HUES48 (cell line): ENCODE results near the gene CPSF4.
A peak's percentile ranks its signal among the peaks of the same experiment; 100 is the strongest.

Experiments
- H3K27ac ChIP-seq: one replicate; pipeline ENCODE4 v1.7.0; 2013; ENCODE audit warnings: low read depth, low read length, inconsistent platforms
- H3K27me3 ChIP-seq: 2 replicates; pipeline ENCODE4 v1.6.1; 2013; ENCODE audit warnings: mild to moderate bottlenecking, low read length; ENCODE audit not compliant: control insufficient read depth, insufficient read depth
- H3K36me3 ChIP-seq: 2 replicates; pipeline ENCODE4 v1.6.1; 2013; ENCODE audit warnings: low read length; ENCODE audit not compliant: control insufficient read depth, insufficient read depth
- H3K4me1 ChIP-seq: 2 replicates; pipeline ENCODE4 v1.6.1; 2013; ENCODE audit warnings: mild to moderate bottlenecking, low read length; ENCODE audit not compliant: control insufficient read depth, insufficient read depth
- H3K4me3 ChIP-seq: 2 replicates; pipeline ENCODE4 v1.5.1; 2013; ENCODE audit warnings: mild to moderate bottlenecking, low read depth, low read length
- H3K9ac ChIP-seq: 2 replicates; pipeline ENCODE4 v1.6.1; 2013; ENCODE audit warnings: mild to moderate bottlenecking, low read depth, low read length, moderate library complexity
- H3K9me3 ChIP-seq: 2 replicates; pipeline ENCODE4 v1.6.1; 2013; ENCODE audit warnings: low read length; ENCODE audit not compliant: control insufficient read depth, insufficient read depth

Gene CPSF4

DNA sequence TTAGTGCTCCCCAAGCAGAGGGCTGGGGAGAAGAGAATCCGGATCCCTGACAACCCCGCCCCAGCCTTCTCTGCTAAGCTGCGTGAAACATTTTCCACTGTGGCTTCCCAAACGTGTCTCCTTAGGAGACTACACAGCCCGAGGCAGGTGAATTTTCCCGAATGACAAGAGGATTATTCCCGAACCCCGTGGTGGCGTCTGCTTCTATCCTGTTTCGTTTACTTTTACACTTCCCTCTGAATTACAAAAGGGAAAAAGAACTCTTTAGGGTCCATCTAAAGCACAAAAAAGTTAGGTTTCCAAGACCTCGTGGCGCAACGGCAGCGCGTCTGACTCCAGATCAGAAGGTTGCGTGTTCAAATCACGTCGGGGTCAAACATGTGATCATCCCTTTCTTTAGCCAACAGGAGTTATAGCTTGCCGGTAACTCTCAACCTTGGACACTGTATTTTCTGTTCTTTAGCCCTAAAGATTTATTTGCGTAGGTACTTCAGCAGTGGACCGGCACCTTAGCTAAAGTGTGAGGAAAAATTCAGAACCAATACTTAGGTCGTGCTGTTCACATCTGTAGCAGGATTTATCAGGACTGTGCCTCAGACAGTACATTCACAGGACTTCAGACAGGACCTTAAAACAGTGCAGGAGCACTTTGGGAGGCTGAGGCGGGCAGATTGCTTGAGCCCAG is 30.8 kb downstream of the CPSF4 start:
- no peaks in the 10 kb centered on the region for H3K9me3 ChIP-seq
- H3K36me3 ChIP-seq = no peaks in the 10 kb centered on the region
- no peak overlapping the region for H3K27ac ChIP-seq
- H3K9ac ChIP-seq = peak overlapping the region; percentile 41; the same call in 1 of the 2 replicates
- H3K27me3 ChIP-seq = no peaks in the 10 kb centered on the region
- H3K4me1 ChIP-seq = peaks cover 3% of the 10 kb centered on the region; the same call in 1 of the 2 replicates
- H3K4me3 ChIP-seq = peak overlapping the region; percentile 59

DNA sequence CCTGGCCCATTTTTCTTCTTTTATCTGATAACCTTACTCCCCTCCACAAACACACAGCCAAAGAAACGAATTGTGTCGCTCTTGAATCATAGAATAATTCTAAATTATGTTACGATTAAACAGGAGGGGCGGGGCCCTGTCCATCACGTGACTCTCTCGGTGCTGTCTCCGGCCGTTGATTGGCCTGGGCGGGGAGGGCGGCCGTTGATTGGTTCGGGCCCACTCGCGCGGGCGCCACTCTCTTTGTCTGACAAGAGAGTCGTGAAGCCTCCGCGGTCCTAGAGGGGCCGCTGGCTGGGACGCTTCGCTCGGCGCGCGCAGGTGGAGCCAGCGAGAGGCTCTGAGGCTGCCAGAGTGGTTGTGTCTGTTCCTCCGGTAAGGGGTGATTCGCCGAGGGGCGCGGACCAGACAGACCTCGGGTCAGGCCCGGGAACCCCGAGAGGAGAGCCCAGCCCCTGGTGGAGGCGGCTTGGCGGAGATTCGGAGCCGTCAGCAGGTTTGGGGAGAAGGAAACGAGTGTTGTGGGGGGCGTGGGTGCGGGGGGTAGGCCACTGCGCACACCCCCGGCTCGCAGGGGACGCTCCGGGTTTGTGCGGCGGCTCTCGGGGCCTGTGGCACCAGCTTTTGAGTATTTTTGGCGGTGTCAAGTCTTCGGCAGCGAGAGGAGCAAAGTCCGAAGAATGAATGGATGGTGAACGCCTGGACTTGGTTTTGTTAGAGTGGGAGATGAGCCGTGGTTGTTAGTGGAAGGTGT is 34.0 kb downstream of the CPSF4 start, which contains the start of gene ZNF789:
ZNF789 (plus strand) TSS at position 330 of the 754 bp plus-strand sequence. CDS start 3,567 bp downstream, outside the sequence.
- Histone ChIP-seq H3K36me3 (peaks cover 12% of the 10 kb centered on the region), H3K27ac (peak within 1 kb of the TSS; percentile 87), H3K4me3 (peak within 1 kb of the TSS; percentile 99), H3K27me3 (no peaks in the 10 kb centered on the region), H3K9ac (peak within 1 kb of the TSS; percentile 75), H3K4me1 (peaks cover 3% of the 10 kb centered on the region; the same call in 1 of the 2 replicates), H3K9me3 (no peaks in the 10 kb centered on the region)

DNA sequence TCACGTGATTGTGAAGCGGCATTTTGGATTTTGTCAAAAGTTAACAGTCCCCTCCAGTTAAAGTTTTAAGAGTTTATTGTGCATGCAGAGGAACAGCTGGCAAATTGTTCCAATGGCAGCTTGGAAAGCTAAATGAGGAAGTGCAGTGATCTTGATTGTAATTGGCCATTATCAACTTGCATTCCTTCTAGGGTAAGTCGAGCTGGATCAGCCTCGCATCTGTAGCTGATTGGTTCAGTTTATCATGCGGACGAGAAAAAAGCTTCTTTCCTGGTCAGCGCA is 34.5 kb downstream of the CPSF4 start:
- no peaks in the 10 kb centered on the region for H3K9me3 ChIP-seq
- peak overlapping the region; percentile 75 for H3K9ac ChIP-seq
- H3K36me3 ChIP-seq = peaks cover 16% of the 10 kb centered on the region
- H3K4me1 ChIP-seq = peaks cover 3% of the 10 kb centered on the region; the same call in 1 of the 2 replicates
- H3K27me3 ChIP-seq = no peaks in the 10 kb centered on the region
- H3K4me3 ChIP-seq = peak overlapping the region; percentile 99
- peak overlapping the region; percentile 71 for H3K27ac ChIP-seq

DNA sequence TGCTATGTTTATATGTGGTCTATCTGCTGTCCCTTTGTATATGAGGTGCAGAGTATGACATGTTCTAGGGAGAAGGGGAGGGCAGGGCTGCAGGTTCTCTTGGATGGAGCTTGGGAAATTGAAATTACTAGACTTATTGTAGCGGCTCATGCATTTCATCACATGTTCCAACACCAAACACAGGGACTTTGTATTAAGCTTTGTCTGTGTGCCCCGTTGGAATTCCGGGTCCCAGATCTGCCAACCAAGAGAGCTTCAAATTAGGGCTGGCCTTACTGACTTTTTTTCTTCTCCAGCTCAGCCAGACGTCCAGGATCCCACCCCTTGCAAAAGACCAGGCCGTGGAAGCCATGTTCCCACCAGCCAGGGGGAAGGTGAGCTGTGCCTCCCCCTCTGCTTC is 37.4 kb downstream of the CPSF4 start:
- Histone ChIP-seq H3K4me1 (peaks cover 3% of the 10 kb centered on the region; the same call in 1 of the 2 replicates), H3K9ac (no peak overlapping the region), H3K27ac (no peak overlapping the region), H3K36me3 (peaks cover 36% of the 10 kb centered on the region), H3K9me3 (no peaks in the 10 kb centered on the region), H3K27me3 (no peaks in the 10 kb centered on the region), H3K4me3 (no peak overlapping the region)

DNA sequence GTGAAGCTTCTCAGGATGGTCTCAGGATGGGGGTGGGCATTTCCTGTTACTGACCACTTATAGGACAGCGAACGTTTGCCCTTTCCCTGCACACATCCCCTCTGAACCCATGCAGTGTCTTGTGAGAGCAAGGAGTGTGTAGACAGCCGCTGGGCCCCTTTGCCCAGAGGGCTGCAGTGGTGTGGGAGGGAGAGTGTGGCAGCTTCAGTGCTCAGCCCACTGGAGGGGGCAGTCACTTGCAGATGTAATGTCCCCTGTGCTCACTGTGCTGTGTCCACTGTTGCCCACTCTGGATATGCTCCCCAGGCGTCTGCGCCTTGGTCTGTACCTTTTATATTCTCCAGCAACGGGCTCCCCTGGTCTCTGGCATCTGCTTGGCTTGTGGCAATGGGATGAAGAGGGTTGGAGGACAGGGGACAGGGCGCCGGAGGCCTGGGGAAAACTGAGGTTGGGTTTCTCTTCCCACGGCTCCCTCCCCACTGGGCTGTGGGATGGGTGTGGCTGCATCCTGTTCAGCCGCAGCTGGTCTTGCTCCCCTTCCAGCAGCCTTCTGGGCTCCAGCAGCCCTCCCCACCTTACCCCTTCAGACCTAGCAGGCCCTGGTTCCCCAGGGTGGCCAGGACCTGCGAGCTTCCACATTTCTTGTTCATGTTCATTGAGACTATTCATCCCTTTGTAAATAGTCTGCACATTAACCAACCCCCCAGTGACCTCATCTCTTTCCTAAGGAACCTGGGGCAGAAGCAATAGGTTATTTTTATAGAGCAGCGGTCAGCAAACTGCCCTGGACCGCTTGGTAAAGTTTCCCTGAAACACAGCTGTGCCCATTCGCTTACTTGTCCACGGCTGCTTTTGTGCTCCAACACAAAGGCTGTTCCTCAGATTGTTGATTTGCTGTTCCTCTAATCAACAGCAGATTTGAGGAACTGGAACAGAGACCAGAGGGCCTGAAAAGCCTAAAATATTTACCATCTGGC is 40.0 kb downstream of the CPSF4 start:
- H3K9ac ChIP-seq = no peak overlapping the region
- no peaks in the 10 kb centered on the region for H3K27me3 ChIP-seq
- no peak overlapping the region for H3K4me3 ChIP-seq
- H3K36me3 ChIP-seq = peaks cover 48% of the 10 kb centered on the region
- H3K9me3 ChIP-seq = no peaks in the 10 kb centered on the region
- peaks cover 3% of the 10 kb centered on the region; the same call in 1 of the 2 replicates for H3K4me1 ChIP-seq
- no peak overlapping the region for H3K27ac ChIP-seq

DNA sequence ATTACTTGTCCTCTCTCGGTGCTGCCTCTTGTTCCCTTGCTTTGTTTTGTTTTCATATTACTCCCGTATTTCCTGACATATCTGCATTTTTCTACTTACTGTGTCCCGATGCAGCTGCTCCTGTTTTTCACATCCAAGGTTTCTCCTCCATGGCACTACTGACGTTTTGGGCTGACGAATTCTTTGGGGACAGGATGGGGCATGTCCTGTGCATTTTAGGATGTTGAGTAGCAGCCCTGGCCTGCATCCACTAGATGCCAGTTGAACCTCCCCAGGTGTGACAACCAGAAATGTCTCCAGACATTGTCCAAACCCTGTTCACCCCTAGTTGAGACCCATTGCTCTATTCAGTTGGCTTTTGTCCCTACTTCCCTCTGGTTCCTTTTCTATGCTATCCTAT is 46.4 kb downstream of the CPSF4 start:
- Histone ChIP-seq H3K36me3 (peaks cover 33% of the 10 kb centered on the region), H3K4me3 (no peak overlapping the region), H3K4me1 (no peaks in the 10 kb centered on the region), H3K27me3 (no peaks in the 10 kb centered on the region), H3K9me3 (no peaks in the 10 kb centered on the region), H3K27ac (no peak overlapping the region), H3K9ac (no peak overlapping the region)

DNA sequence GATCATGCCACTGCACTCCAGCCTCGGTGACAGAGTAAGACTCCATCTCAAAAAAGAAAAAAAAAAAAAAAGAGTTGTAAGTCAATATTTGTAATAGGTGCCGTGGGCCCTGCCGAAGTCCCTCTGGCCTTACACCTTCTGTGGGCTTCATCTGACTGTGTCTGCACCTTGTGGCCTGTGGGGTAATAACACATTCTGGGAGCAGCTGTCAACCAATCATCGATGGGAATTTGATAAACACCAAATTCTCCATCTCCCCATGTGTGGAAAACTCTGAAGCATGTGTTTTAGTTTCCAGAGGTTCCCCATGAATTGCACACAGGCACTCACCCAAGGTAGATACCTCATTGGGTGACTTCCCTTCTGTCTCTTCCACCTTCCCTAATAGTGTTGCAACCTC is 50.5 kb downstream of the CPSF4 start:
- Histone ChIP-seq H3K4me3 (no peak overlapping the region), H3K4me1 (no peaks in the 10 kb centered on the region), H3K9me3 (peaks cover 6% of the 10 kb centered on the region), H3K36me3 (peaks cover 23% of the 10 kb centered on the region), H3K27ac (no peak overlapping the region), H3K9ac (no peak overlapping the region), H3K27me3 (no peaks in the 10 kb centered on the region)

DNA sequence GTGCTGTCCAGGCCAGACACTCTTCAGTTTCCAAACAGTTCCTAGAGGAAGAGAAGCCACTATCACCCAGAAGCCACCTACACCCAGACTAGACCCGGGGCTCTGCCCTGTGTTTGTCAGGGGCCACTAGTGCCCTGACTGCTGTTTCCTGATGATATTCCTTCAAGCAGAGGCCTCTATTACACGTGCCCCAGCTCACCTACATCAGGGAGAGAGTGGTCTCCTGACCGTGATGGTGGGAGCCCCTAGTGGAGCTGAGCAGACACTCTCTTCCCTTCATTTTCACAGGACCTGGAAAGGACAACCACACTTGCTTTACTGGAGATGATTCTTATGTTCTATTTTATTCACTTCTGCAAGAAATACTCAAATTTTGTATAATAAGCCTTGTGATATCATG is 52.1 kb downstream of the CPSF4 start:
- Histone ChIP-seq H3K4me1 (no peaks in the 10 kb centered on the region), H3K4me3 (no peak overlapping the region), H3K9me3 (peaks cover 8% of the 10 kb centered on the region), H3K27ac (no peak overlapping the region), H3K9ac (no peak overlapping the region), H3K36me3 (peaks cover 22% of the 10 kb centered on the region), H3K27me3 (no peaks in the 10 kb centered on the region)

DNA sequence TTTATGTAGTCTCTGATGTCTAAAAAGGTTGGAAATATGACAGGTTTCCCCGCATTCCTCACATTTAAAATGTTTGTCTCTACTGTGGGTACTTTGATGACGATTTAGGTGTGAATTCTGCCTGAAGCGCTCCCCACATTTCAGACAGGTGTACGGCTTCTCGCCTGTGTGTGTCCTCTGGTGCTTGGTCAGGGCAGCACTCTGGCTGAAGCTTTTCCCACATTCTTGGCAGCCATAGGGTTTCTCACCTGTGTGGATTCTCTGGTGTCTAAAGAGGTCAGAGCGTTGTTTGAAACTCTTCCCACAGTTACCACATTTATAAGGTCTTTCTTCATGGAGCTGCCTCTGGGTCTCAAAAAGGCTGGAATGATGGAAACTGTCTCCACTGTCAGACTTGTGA is 55.1 kb downstream of the CPSF4 start:
- Histone ChIP-seq H3K9me3 (peaks cover 8% of the 10 kb centered on the region), H3K4me3 (no peak overlapping the region), H3K36me3 (peaks cover 37% of the 10 kb centered on the region)

DNA sequence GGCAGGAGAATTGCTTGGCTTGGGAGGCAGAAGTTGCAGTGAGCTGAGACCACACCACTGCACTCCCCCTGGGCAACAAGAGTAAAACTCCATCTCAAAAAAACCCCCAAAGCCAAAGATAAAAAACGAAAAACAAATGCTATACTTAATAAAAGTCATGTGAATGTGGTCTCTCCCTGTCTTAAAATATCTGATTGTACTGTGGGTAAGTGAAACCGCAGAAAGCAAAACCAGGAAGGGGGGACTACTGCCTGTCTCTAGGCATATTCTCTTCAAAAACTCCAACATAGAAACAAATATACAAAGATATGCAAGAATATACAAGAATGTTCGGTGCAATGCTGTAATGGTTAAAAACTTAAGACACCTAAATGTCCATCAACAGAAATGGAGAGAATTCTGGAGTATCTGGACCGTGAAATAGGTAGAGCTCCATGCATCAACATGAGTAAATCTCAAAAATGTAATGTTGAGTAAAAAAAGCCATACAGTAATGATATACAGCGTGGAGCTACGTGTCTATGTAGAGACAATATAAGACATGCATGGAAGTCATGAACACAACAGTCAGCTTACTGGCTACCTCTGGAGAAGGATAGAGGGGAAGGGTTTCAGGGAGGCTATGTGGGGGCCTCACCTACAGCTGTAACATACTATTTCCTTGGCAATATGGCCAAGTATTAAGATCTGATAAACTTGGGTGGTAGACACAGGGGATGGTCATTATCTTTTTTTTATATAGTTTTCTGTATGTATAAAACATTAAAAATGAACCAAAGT is 59.2 kb downstream of the CPSF4 start:
- peak overlapping the region; percentile 97 for H3K4me3 ChIP-seq
- H3K9ac ChIP-seq = no peak overlapping the region
- H3K27ac ChIP-seq = no peak overlapping the region
- H3K27me3 ChIP-seq = no peaks in the 10 kb centered on the region
- peaks cover 8% of the 10 kb centered on the region for H3K9me3 ChIP-seq
- H3K36me3 ChIP-seq = peaks cover 34% of the 10 kb centered on the region
- no peaks in the 10 kb centered on the region for H3K4me1 ChIP-seq

More for the DNA sequence above, 55.1 kb downstream of the CPSF4 start:
- Histone ChIP-seq H3K27ac (no peak overlapping the region), H3K4me1 (no peaks in the 10 kb centered on the region), H3K9ac (no peak overlapping the region), H3K27me3 (no peaks in the 10 kb centered on the region)
